ENCODE measurements around the gene KRTAP10-8. TPM values are rescaled to one million over a fixed set of nuclear protein-coding genes. Genes with fewer than 3 reads are reported as not detected.

Gene KRTAP10-8
- total and polyA plus RNA-seq, 2 of the 4 experiments (the other 2 are of a cell fraction): not detected

GRCh38 chr21:44599264-44600029, 12.4 kb upstream of the KRTAP10-8 start:
- intact Hi-C loops (cut with micrococcal nuclease) (no loop called here), in situ Hi-C loops (cut with MboI; ENCODE audit: low sequenced_read_pairs) (no loop called here), dilution Hi-C loops (cut with HindIII; ENCODE audit: low sequenced_read_pairs, unreplicated experiment) (no loop called here)
- Histone ChIP-seq H4K5ac (ENCODE audit: low read depth, low read length) (no peak overlapping the region), H2BK15ac (ENCODE audit: low read depth, low read length) (no peak overlapping the region), H3K18ac (ENCODE audit: low read depth, low read length) (no peak overlapping the region), H2AFZ (replicated peaks; ENCODE audit: low read length, poor library complexity) (no peak overlapping the region), H3K56ac (ENCODE audit: extremely low read depth, insufficient read depth, low read length) (no peak overlapping the region), H3K4ac (ENCODE audit: low read depth, low read length) (no peak overlapping the region), H2BK5ac (ENCODE audit: low read depth, low read length, poor library complexity, severe bottlenecking) (no peak overlapping the region), H4K91ac (ENCODE audit: insufficient read depth, low read depth, low read length) (no peak overlapping the region), H2BK120ac (ENCODE audit: low read depth, low read length) (no peak overlapping the region), H3K4me3 (ENCODE audit: insufficient read depth, low read depth, low read length) (no peak overlapping the region), H3K4me1 (ENCODE audit: control insufficient read depth, insufficient read depth, low read length) (no peaks in the 10 kb centered on the region), H4K20me1 (ENCODE audit: insufficient read depth, low read length) (no peaks in the 10 kb centered on the region), H3K14ac (replicated peaks; ENCODE audit: low read depth, low read length) (no peak overlapping the region), H3K4me2 (ENCODE audit: low read depth, low read length) (no peak overlapping the region), H2BK20ac (ENCODE audit: low read depth, low read length) (no peak overlapping the region), H2AK5ac (ENCODE audit: low read depth, low read length) (no peak overlapping the region), H3K27ac (ENCODE audit: insufficient read depth, low read length) (no peak overlapping the region), H4K8ac (ENCODE audit: low read depth in 2 of 2, low read length in 2 of 2) (no peak overlapping the region), H3K27me3 (ENCODE audit: control insufficient read depth, insufficient read depth, low read length) (peaks cover 4% of the 10 kb centered on the region), H2AK9ac (replicated peaks; ENCODE audit: low read depth, low read length, poor library complexity) (no peak overlapping the region), H3K36me3 (ENCODE audit: control insufficient read depth, insufficient read depth, low read length) (no peaks in the 10 kb centered on the region), H3K9me3 (ENCODE audit: control insufficient read depth, insufficient read depth, low read length) (no peaks in the 10 kb centered on the region), H3K79me1 (ENCODE audit: low read depth in 1 of 2, low read length in 2 of 2) (no peaks in the 10 kb centered on the region), H3K9me1 (ENCODE audit: insufficient read depth, low read length) (no peaks in the 10 kb centered on the region), H3K23ac (ENCODE audit: low read depth, low read length) (no peak overlapping the region), H3K9ac (ENCODE audit: low read depth, low read length) (no peak overlapping the region)
- POLR2A ChIA-PET (ENCODE audit: unreplicated experiment): no interaction called here
- BruUV-seq (replicated peaks): no TSS peak
- CTCF ChIA-PET: no interaction called here
- TF ChIP-seq SMC3 (IDR thresholded peaks at IDR 0.05; ENCODE audit: low read depth, low read length) (no peak), MAZ (IDR thresholded peaks at IDR 0.05; ENCODE audit: borderline replicate concordance, low read depth, low read length) (no peak), FOS (IDR thresholded peaks at IDR 0.05; ENCODE audit: low read depth, low read length) (no peak), CEBPB (IDR thresholded peaks at IDR 0.05; ENCODE audit: low read depth, low read length) (no peak), NFE2L2 (IDR thresholded peaks at IDR 0.05; ENCODE audit: low read depth, low read length) (no peak), MAFK (IDR thresholded peaks at IDR 0.05; ENCODE audit: low read depth, low read length) (no peak), CHD1 (IDR thresholded peaks at IDR 0.05; ENCODE audit: low read depth, low read length) (no peak), RFX5 (IDR thresholded peaks at IDR 0.05; ENCODE audit: low read depth, low read length) (no peak), RCOR1 (IDR thresholded peaks at IDR 0.05; ENCODE audit: insufficient replicate concordance, low read length) (no peak), MXI1 (IDR thresholded peaks at IDR 0.05; ENCODE audit: borderline replicate concordance, low read depth, low read length) (no peak), CTCF (conservative IDR thresholded peaks at IDR 0.05; ENCODE audit: low read depth, low read length) (no peak), RAD21 (IDR thresholded peaks at IDR 0.05; ENCODE audit: low read length) (no peak), BHLHE40 (IDR thresholded peaks at IDR 0.05; ENCODE audit: low read depth, low read length) (no peak), POLR2A (IDR thresholded peaks at IDR 0.05; ENCODE audit: low read depth, low read length) (no peak)
- TF ChIP-seq, protein P1, sequence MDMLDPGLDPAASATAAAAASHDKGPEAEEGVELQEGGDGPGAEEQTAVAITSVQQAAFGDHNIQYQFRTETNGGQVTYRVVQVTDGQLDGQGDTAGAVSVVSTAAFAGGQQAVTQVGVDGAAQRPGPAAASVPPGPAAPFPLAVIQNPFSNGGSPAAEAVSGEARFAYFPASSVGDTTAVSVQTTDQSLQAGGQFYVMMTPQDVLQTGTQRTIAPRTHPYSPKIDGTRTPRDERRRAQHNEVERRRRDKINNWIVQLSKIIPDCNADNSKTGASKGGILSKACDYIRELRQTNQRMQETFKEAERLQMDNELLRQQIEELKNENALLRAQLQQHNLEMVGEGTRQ (IDR thresholded peaks at IDR 0.05; ENCODE audit: low read depth, low read length): no peak
- TF ChIP-seq, protein P2, sequence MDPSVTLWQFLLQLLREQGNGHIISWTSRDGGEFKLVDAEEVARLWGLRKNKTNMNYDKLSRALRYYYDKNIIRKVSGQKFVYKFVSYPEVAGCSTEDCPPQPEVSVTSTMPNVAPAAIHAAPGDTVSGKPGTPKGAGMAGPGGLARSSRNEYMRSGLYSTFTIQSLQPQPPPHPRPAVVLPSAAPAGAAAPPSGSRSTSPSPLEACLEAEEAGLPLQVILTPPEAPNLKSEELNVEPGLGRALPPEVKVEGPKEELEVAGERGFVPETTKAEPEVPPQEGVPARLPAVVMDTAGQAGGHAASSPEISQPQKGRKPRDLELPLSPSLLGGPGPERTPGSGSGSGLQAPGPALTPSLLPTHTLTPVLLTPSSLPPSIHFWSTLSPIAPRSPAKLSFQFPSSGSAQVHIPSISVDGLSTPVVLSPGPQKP (IDR thresholded peaks at IDR 0.05; ENCODE audit: borderline replicate concordance, low read depth, low read length): no peak
- WGBS, 2 experiments (ENCODE audit: extremely low coverage in 2 of 2, insufficient read length in 1 of 2): 40% methylated on average over 1 of the region's 8 CpGs; no CpG with 5 or more reads in 1 of the 2 experiments
- DNase-seq (no peak), ATAC-seq (ENCODE audit: low read depth) (no peak)

Measured in IMR-90 (cell line).